Stomach smooth muscle (tissue), 2 donors: ENCODE data around the gene PTPRZ1.

Source experiments
- H3K27ac ChIP-seq: one replicate; pipeline ENCODE4 v1.7.0; 2013; ENCODE audit warnings: mild to moderate bottlenecking, low read length, inconsistent platforms
- H3K27me3 ChIP-seq, 2 donors: one replicate each; pipeline ENCODE4 v1.7.0; 2013; ENCODE audit warnings: low read length in 2 of 2; ENCODE audit not compliant: insufficient read depth in 2 of 2, control insufficient read depth in 1 of 2
- H3K36me3 ChIP-seq, 2 donors: one replicate each; pipeline ENCODE4 v1.7.0; 2013; ENCODE audit warnings: low read length in 2 of 2; ENCODE audit not compliant: control insufficient read depth in 2 of 2, insufficient read depth in 2 of 2
- H3K4me1 ChIP-seq: one replicate; pipeline ENCODE4 v1.7.0; 2013; ENCODE audit warnings: low read length; ENCODE audit not compliant: control insufficient read depth, insufficient read depth
- H3K4me3 ChIP-seq, 2 donors: one replicate each; pipeline ENCODE4 v1.7.0; 2013; ENCODE audit warnings: low read length in 2 of 2
- H3K9ac ChIP-seq, 2 donors: one replicate each; pipeline ENCODE4 v1.7.0; 2013; ENCODE audit warnings: low read length in 2 of 2, mild to moderate bottlenecking in 1 of 2
- H3K9me3 ChIP-seq, 2 donors: one replicate each; pipeline ENCODE4 v1.7.0; 2013; ENCODE audit warnings: low read length in 2 of 2; ENCODE audit not compliant: control insufficient read depth in 2 of 2
- donor health status: healthy.
- donor health status: Pancreatic carcinoma.

The PTPRZ1 gene

DNA sequence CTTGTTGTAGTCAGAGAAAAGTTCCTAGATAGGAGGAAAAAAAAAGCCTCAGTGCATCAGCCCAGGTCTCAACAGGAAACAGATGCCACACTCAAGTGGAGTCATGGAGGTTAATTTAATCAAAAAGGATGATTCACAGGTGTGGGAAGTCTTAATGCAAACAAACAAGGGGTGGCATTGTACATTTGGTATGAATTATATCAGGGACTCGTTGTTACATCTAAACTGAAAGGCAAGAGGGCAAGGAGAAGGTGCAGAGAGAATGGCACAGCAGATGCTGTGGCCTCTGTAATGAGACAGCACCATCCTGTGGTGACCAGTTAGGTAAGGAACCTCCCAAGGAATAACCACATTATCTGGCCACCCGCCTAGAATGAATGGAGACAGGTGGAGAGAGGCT, 133.7 kb downstream of the PTPRZ1 start:
- H3K27ac ChIP-seq: no peak overlapping the region
- no peak overlapping the region for H3K9ac ChIP-seq
- H3K36me3 ChIP-seq: no peaks in the 10 kb centered on the region
- H3K9me3 ChIP-seq: no peaks in the 10 kb centered on the region
- no peaks in the 10 kb centered on the region for H3K27me3 ChIP-seq
- H3K4me3 ChIP-seq: no peak overlapping the region
- H3K4me1 ChIP-seq: no peaks in the 10 kb centered on the region

DNA sequence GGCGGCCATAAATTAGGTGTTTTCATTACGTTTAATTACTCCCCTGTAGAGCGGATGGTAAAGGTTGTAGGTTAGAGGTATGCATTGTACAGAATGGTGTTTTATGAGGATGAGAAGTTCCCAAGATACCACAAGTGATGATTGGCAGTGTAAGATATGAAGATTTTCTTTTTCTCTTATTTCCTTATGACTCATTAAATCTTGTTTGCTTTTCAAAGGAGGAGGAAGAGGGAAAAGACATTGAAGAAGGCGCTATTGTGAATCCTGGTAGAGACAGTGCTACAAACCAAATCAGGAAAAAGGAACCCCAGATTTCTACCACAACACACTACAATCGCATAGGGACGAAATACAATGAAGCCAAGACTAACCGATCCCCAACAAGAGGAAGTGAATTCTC, 137.2 kb downstream of the PTPRZ1 start:
- Histone ChIP-seq H3K9ac (no peak overlapping the region), H3K36me3 (no peaks in the 10 kb centered on the region), H3K27me3 (no peaks in the 10 kb centered on the region), H3K27ac (no peak overlapping the region), H3K4me3 (no peak overlapping the region), H3K9me3 (no peaks in the 10 kb centered on the region), H3K4me1 (no peaks in the 10 kb centered on the region)

DNA sequence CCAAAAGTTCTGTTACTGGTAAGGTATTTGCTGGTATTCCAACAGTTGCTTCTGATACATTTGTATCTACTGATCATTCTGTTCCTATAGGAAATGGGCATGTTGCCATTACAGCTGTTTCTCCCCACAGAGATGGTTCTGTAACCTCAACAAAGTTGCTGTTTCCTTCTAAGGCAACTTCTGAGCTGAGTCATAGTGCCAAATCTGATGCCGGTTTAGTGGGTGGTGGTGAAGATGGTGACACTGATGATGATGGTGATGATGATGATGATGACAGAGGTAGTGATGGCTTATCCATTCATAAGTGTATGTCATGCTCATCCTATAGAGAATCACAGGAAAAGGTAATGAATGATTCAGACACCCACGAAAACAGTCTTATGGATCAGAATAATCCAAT, 140.1 kb downstream of the PTPRZ1 start:
- Histone ChIP-seq H3K27ac (no peak overlapping the region), H3K4me3 (no peak overlapping the region), H3K27me3 (no peaks in the 10 kb centered on the region), H3K4me1 (no peaks in the 10 kb centered on the region), H3K9ac (no peak overlapping the region), H3K36me3 (no peaks in the 10 kb centered on the region), H3K9me3 (no peaks in the 10 kb centered on the region)

DNA sequence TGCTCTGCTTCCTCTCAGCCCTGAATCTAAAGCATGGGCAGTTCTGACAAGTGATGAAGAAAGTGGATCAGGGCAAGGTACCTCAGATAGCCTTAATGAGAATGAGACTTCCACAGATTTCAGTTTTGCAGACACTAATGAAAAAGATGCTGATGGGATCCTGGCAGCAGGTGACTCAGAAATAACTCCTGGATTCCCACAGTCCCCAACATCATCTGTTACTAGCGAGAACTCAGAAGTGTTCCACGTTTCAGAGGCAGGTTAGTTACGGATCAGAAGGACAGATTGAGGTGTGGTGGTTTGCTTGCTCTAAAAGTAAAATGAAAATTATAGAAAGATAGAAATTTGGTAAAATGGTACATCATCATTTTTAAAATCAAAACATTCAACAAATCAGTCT, 140.7 kb downstream of the PTPRZ1 start:
- Histone ChIP-seq H3K4me3 (no peak overlapping the region), H3K27ac (no peak overlapping the region), H3K9me3 (no peaks in the 10 kb centered on the region), H3K4me1 (no peaks in the 10 kb centered on the region), H3K36me3 (no peaks in the 10 kb centered on the region), H3K9ac (no peak overlapping the region), H3K27me3 (no peaks in the 10 kb centered on the region)

DNA sequence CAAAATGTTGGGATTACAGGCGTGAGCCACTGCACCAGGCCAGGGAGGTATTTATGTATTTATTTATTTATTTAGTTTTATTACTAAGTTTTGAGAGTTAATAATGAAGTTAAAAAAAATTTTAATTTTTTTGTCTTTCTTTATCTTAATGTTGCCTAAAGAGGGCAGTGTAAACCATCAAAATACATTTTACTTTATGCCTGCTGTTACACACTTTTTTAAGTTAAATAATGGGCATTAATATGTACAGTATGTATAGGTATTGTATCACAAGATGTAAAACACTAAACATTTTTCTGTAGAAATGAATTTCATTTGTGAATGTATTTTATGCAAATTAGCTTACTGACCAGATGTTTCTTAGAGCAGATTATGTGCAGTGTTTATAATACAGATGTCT, 141.7 kb downstream of the PTPRZ1 start:
- H3K9me3 ChIP-seq: no peaks in the 10 kb centered on the region
- H3K36me3 ChIP-seq: no peaks in the 10 kb centered on the region
- H3K4me3 ChIP-seq: no peak overlapping the region
- no peaks in the 10 kb centered on the region for H3K27me3 ChIP-seq
- no peaks in the 10 kb centered on the region for H3K4me1 ChIP-seq
- H3K27ac ChIP-seq: no peak overlapping the region
- no peak overlapping the region for H3K9ac ChIP-seq

DNA sequence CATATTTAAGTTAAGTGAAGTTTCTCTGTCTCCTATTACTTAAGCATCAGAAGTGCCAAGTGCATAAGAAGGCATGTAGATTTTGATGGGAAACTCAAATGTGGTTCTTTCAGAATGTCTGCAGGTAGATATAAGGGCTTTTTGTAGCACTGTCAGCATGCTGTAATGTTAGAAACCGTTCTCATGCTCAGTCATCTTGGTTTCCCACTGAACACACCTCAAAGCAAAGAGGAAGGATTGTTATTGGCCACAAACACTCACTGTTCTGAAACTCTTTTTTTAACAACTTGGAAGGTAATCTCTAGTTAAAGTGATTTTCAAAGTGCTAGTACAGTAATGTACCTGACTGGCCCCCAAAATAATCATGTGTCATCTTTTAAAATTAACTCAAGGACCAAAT, 145.1 kb downstream of the PTPRZ1 start:
- Histone ChIP-seq H3K9me3 (no peaks in the 10 kb centered on the region), H3K27me3 (no peaks in the 10 kb centered on the region), H3K9ac (no peak overlapping the region), H3K4me1 (no peaks in the 10 kb centered on the region), H3K36me3 (no peaks in the 10 kb centered on the region), H3K27ac (no peak overlapping the region), H3K4me3 (no peak overlapping the region)

DNA sequence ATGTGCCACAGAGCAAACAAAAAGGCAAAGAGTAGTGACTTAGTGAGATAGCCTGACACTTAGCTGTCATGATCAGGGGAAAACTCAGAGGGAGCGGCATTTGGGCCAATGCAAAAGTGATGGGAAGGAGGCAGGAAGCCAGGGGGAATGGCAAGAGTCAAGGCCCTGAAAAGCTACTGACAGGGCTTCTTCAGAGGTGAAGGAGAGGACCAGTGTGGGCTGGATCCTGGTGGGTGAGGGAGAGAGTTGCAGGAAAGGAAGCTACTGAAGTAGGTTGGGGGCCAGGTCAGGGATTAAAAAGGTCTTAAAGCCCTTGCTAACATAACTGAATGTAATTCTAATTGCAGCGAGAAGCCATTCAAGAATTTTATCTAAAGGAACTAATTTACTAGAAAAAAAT, 154.1 kb downstream of the PTPRZ1 start:
- Histone ChIP-seq H3K4me3 (no peak overlapping the region), H3K27me3 (no peaks in the 10 kb centered on the region), H3K9ac (no peak overlapping the region), H3K4me1 (no peaks in the 10 kb centered on the region), H3K9me3 (no peaks in the 10 kb centered on the region), H3K27ac (no peak overlapping the region), H3K36me3 (no peaks in the 10 kb centered on the region)

DNA sequence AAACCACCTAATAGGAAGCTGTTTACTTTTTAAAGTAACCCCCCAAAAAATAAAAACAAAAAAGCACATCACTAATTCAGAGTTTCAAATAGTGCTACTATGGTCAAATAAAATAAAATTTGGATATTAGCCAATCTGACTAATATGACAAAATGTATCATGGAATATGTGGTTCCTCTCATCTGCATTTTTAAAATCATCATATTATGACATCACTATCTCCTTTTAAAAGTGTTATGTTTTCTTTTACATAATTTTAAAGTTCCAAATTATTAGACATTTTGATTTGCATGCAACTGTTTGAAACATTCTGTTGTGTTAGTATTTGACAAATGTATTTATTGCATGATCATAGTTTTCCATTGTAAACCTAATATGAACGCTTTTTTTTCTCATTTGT, 160.7 kb downstream of the PTPRZ1 start:
- no peak overlapping the region for H3K9ac ChIP-seq
- H3K27ac ChIP-seq: no peak overlapping the region
- H3K9me3 ChIP-seq: no peaks in the 10 kb centered on the region
- H3K36me3 ChIP-seq: no peaks in the 10 kb centered on the region
- H3K27me3 ChIP-seq: no peaks in the 10 kb centered on the region
- H3K4me1 ChIP-seq: no peaks in the 10 kb centered on the region
- H3K4me3 ChIP-seq: no peak overlapping the region

DNA sequence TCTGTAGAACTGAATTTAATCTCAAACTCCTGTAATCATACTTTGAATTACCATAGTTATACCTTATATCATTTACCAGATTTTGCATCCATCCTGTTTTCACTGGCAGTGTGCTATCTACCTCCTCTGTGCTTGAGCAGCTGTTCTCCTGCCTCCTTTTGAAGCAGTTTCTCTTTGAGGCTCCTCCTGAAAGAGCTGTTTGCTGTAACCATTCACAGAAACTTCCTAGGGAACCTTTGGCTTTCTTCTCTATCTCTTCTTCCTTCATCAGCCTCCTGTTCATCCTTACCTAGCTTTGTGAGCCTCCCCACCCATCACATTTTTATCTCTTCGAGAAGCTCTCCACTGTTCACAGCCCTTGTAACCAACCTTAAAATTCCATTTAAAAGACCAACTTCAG, 162.9 kb downstream of the PTPRZ1 start:
- no peaks in the 10 kb centered on the region for H3K4me1 ChIP-seq
- H3K36me3 ChIP-seq: no peaks in the 10 kb centered on the region
- H3K9me3 ChIP-seq: no peaks in the 10 kb centered on the region
- no peak overlapping the region for H3K9ac ChIP-seq
- no peaks in the 10 kb centered on the region for H3K27me3 ChIP-seq
- H3K27ac ChIP-seq: no peak overlapping the region
- no peak overlapping the region for H3K4me3 ChIP-seq

DNA sequence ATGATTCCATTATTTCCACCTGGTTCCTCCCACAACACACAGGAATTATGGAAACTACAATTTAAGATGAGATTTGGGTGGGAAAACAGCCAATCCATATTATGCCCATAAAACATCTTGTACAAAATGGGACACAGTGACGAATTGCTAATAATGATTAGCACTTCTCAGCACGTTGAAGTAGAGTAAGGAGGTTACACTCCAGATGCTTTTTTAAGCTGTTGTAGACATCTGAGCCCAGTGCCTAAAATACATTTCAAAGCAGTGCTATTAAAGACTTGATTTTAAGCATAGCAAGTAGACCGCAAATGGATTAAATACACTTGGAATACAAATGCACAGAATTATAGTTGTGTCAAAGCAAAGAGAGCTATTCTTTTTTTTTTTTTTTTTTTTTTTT, 165.2 kb downstream of the PTPRZ1 start:
- Histone ChIP-seq H3K9me3 (no peaks in the 10 kb centered on the region), H3K4me1 (no peaks in the 10 kb centered on the region), H3K27ac (no peak overlapping the region), H3K27me3 (no peaks in the 10 kb centered on the region), H3K4me3 (no peak overlapping the region), H3K9ac (no peak overlapping the region), H3K36me3 (no peaks in the 10 kb centered on the region)

DNA sequence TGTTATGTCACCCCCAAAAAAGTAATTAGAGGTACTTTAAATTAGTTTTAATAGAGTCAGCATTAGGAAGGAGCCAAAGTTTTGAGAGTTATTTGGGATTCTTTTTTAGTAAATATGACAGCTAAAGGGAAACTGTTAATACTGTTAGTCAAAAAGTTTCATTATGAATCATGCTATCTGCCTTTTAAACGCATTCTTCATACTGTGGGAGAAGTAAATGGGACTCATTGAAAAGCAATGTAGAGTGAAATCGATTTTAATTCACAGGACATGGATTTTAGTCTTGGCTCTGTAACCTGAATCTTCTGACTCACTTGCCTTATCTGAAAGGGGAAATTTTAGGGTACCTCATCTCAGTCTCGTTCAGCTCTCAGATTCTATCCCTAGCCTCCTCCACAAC, 165.9 kb downstream of the PTPRZ1 start:
- Histone ChIP-seq H3K27me3 (no peaks in the 10 kb centered on the region), H3K9ac (no peak overlapping the region), H3K4me3 (no peak overlapping the region), H3K9me3 (no peaks in the 10 kb centered on the region), H3K36me3 (no peaks in the 10 kb centered on the region), H3K27ac (no peak overlapping the region), H3K4me1 (no peaks in the 10 kb centered on the region)

DNA sequence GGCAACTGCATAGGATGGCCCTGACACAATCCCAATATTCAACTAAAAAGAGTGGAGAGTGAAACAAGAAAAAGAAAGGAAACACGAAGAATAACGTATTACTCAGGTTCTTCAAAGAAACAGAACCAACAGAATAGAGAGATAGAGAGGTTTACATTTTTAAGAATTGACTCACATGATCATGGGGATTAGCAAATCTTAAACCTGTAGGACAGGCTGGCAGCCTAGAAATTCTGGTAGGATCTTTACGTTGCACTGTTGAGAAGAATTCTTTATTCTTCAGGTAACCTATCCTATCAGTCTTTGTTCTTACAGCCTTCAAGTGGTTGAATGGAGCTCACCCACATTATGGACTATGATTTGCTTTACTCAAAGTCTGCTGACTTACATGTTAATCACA, 167.2 kb downstream of the PTPRZ1 start:
- no peak overlapping the region for H3K27ac ChIP-seq
- no peaks in the 10 kb centered on the region for H3K27me3 ChIP-seq
- H3K9me3 ChIP-seq: no peaks in the 10 kb centered on the region
- no peak overlapping the region for H3K9ac ChIP-seq
- H3K4me1 ChIP-seq: no peaks in the 10 kb centered on the region
- H3K4me3 ChIP-seq: no peak overlapping the region
- no peaks in the 10 kb centered on the region for H3K36me3 ChIP-seq
